GM20000 (cell line): ENCODE results near the gene TYW1B.
"Not testable (repeated sequence)": the region's sequence is repeated elsewhere in the genome, so short reads cannot be mapped to it uniquely, and the experiment has no call there.

ENCODE experiments used
- DNase-seq: peaks from one replicate; pipeline ENCODE4 v3.0.0; 2012; ENCODE audit warnings: low spot score
- CTCF ChIP-seq: IDR thresholded peaks from 2 replicates; pipeline ENCODE4 v1.5.1; 2012; ENCODE audit warnings: mild to moderate bottlenecking, control low read depth; ENCODE audit errors: extremely low read depth, missing control alignments

The TYW1B gene

GRCh38 chr7:72674394-72674793 is 153.6 kb downstream of the TYW1B start:
- DNase-seq: no peak
- no peak for TF ChIP-seq CTCF

GRCh38 chr7:72670850-72671249 is 157.2 kb downstream of the TYW1B start:
- not testable (repeated sequence) for DNase-seq

GRCh38 chr7:72668435-72668834 is 159.6 kb downstream of the TYW1B start:
- not testable (repeated sequence) for DNase-seq

- not testable (repeated sequence) for DNase-seq
Observed at GRCh38 chr7:72667049-72667448, 161.0 kb downstream of the TYW1B start.

- not testable (repeated sequence) for DNase-seq
Observed at GRCh38 chr7:72648574-72648973, 179.4 kb downstream of the TYW1B start.

GRCh38 chr7:72643708-72644107 is 184.3 kb downstream of the TYW1B start:
- DNase-seq: not testable (repeated sequence)

GRCh38 chr7:72641485-72642248 is 186.3 kb downstream of the TYW1B start:
- DNase-seq: not testable (repeated sequence)

GRCh38 chr7:72640740-72641139 is 187.3 kb downstream of the TYW1B start:
- peak; percentile 2 for DNase-seq

GRCh38 chr7:72635273-72635908 is 192.6 kb downstream of the TYW1B start:
- not testable (repeated sequence) for DNase-seq

GRCh38 chr7:72632765-72633292 is 195.2 kb downstream of the TYW1B start:
- not testable (repeated sequence) for DNase-seq

- DNase-seq: not testable (repeated sequence)
Observed at GRCh38 chr7:72628375-72628774, 199.6 kb downstream of the TYW1B start.

- not testable (repeated sequence) for DNase-seq
Observed at GRCh38 chr7:72626428-72627011, 201.5 kb downstream of the TYW1B start.

- not testable (repeated sequence) for DNase-seq
Observed at GRCh38 chr7:72625721-72626423, 202.1 kb downstream of the TYW1B start.

- TF ChIP-seq CTCF: no peak
- no peak for DNase-seq
Observed at GRCh38 chr7:72622532-72622931, 205.5 kb downstream of the TYW1B start.

GRCh38 chr7:72621761-72622187 is 206.2 kb downstream of the TYW1B start:
- DNase-seq: not testable (repeated sequence)

- not testable (repeated sequence) for DNase-seq
Observed at GRCh38 chr7:72620923-72621322, 207.1 kb downstream of the TYW1B start.

- DNase-seq: not testable (repeated sequence)
Observed at GRCh38 chr7:72618435-72619180, 209.4 kb downstream of the TYW1B start.

GRCh38 chr7:72609761-72610160 is 218.2 kb downstream of the TYW1B start:
- DNase-seq: not testable (repeated sequence)
